Measurements from ENCODE around the gene ATP6AP2. TPM values are rescaled to one million over a fixed set of nuclear protein-coding genes. Genes with fewer than 3 reads are reported as not detected.

Gene ATP6AP2
- total RNA-seq, 1 experiment from 2014 or later, result 78.7 TPM

DNA sequence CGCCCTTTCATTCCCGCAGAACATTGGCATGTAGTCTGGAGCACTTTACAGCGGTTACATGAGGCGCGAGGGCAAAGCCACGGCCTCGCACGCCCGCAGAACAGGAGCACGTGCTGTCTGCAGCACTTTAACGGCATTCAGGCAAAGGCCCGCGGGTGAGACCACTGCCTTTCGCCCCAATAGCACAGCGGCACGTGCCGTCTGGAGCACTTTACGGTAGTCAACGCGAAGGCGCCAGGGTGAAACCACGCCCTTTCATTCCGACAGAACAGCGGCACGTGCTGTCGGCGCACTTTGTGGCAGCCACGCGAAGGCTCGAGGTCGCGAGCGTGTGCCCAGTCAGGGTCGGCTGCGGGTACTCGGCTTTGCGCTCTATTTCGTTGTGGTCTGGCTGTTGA is 42.4 kb downstream of the ATP6AP2 start, which contains the start of gene MPC1L (continued):
- TF ChIP-seq, protein P1, sequence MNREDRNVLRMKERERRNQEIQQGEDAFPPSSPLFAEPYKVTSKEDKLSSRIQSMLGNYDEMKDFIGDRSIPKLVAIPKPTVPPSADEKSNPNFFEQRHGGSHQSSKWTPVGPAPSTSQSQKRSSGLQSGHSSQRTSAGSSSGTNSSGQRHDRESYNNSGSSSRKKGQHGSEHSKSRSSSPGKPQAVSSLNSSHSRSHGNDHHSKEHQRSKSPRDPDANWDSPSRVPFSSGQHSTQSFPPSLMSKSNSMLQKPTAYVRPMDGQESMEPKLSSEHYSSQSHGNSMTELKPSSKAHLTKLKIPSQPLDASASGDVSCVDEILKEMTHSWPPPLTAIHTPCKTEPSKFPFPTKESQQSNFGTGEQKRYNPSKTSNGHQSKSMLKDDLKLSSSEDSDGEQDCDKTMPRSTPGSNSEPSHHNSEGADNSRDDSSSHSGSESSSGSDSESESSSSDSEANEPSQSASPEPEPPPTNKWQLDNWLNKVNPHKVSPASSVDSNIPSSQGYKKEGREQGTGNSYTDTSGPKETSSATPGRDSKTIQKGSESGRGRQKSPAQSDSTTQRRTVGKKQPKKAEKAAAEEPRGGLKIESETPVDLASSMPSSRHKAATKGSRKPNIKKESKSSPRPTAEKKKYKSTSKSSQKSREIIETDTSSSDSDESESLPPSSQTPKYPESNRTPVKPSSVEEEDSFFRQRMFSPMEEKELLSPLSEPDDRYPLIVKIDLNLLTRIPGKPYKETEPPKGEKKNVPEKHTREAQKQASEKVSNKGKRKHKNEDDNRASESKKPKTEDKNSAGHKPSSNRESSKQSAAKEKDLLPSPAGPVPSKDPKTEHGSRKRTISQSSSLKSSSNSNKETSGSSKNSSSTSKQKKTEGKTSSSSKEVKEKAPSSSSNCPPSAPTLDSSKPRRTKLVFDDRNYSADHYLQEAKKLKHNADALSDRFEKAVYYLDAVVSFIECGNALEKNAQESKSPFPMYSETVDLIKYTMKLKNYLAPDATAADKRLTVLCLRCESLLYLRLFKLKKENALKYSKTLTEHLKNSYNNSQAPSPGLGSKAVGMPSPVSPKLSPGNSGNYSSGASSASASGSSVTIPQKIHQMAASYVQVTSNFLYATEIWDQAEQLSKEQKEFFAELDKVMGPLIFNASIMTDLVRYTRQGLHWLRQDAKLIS (CRISPR knock-in tag; IDR thresholded peaks at IDR 0.05; ENCODE audit: borderline replicate concordance), result no peak
- TF ChIP-seq ZNF121 (CRISPR knock-in tag; IDR thresholded peaks at IDR 0.05) (no peak), MYBL2 (CRISPR knock-in tag; IDR thresholded peaks at IDR 0.05) (no peak), GTF2I (CRISPR knock-in tag; conservative IDR thresholded peaks at IDR 0.05) (no peak), ZNF396 (CRISPR knock-in tag; IDR thresholded peaks at IDR 0.05; ENCODE audit: borderline replicate concordance) (no peak)
- TF ChIP-seq, protein P2, sequence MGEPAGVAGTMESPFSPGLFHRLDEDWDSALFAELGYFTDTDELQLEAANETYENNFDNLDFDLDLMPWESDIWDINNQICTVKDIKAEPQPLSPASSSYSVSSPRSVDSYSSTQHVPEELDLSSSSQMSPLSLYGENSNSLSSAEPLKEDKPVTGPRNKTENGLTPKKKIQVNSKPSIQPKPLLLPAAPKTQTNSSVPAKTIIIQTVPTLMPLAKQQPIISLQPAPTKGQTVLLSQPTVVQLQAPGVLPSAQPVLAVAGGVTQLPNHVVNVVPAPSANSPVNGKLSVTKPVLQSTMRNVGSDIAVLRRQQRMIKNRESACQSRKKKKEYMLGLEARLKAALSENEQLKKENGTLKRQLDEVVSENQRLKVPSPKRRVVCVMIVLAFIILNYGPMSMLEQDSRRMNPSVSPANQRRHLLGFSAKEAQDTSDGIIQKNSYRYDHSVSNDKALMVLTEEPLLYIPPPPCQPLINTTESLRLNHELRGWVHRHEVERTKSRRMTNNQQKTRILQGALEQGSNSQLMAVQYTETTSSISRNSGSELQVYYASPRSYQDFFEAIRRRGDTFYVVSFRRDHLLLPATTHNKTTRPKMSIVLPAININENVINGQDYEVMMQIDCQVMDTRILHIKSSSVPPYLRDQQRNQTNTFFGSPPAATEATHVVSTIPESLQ (CRISPR knock-in tag; IDR thresholded peaks at IDR 0.05), result no peak

DNA sequence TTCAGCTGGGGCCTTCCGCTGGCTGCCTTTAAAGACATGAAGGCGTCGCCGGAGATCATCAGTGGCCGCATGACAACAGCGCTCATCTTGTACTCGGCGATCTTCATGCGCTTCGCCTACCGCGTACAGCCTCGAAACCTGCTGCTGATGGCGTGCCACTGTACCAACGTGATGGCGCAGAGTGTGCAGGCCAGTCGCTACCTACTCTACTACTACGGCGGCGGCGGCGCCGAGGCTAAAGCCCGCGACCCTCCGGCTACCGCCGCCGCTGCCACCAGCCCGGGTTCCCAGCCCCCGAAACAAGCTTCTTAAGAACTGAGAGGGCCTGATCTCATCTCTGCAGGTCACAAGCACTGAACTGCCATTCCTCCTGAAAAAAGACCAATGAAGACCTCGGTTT is 42.9 kb downstream of the ATP6AP2 start:
- TF ChIP-seq, protein P3, sequence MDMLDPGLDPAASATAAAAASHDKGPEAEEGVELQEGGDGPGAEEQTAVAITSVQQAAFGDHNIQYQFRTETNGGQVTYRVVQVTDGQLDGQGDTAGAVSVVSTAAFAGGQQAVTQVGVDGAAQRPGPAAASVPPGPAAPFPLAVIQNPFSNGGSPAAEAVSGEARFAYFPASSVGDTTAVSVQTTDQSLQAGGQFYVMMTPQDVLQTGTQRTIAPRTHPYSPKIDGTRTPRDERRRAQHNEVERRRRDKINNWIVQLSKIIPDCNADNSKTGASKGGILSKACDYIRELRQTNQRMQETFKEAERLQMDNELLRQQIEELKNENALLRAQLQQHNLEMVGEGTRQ (CRISPR knock-in tag; IDR thresholded peaks at IDR 0.05), result no peak
- TF ChIP-seq IRF2 (CRISPR knock-in tag; IDR thresholded peaks at IDR 0.05; ENCODE audit: borderline replicate concordance, low read depth) (no peak), ZNF138 (CRISPR knock-in tag; conservative IDR thresholded peaks at IDR 0.05) (no peak), NR1H2 (CRISPR knock-in tag; IDR thresholded peaks at IDR 0.05) (no peak), CREB1 (CRISPR knock-in tag; IDR thresholded peaks at IDR 0.05) (no peak), SOX15 (CRISPR knock-in tag; IDR thresholded peaks at IDR 0.05) (no peak), MYBL2 (CRISPR knock-in tag; IDR thresholded peaks at IDR 0.05) (no peak)
- Mint-ChIP-seq H3K36me3 (peaks cover 4% of the 10 kb centered on the region; the same call in 1 of the 2 replicates), H3K27ac (no peak overlapping the region), H3K4me1 (peaks cover 6% of the 10 kb centered on the region), H3K27me3 (ENCODE audit: low read depth) (peaks cover 4% of the 10 kb centered on the region; the same call in 1 of the 2 replicates), H3K9me3 (no peaks in the 10 kb centered on the region), H3K4me3 (no peak overlapping the region)
- CTCF ChIA-PET, result interaction anchor here (0.5 to 1.3 kb wide), 2 partner anchors 79 to 792 kb away, joined by 4 read pairs; no protein-coding TSS in a partner anchor
- ATAC-seq (no peak), DNase-seq (ENCODE audit: low spot score) (no peak)
- POLR2A ChIA-PET, result no interaction called here

DNA sequence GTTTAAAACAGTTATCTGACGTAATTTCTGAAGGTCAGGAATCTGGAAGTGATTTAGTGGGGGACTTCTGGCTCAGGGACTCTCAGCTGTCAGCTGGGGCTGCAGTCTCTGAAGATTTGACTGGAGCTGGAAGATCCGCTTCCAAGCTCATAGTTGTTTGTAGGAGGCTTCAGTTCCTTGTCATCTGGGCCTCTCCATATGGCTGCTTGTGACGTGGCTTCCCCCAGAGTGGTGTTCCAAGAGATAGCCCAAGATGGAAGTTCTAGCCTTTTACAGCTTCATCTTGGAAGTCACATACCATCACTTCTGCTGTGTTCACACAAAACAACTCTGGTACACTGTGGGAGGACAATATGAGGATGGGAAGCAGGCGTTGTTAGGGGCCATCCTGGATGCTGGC is 44.5 kb downstream of the ATP6AP2 start:
- no peak overlapping the region for H3K4me3 Mint-ChIP-seq
- peaks cover 6% of the 10 kb centered on the region for H3K4me1 Mint-ChIP-seq
- H3K27me3 Mint-ChIP-seq (ENCODE audit: low read depth), result peaks cover 4% of the 10 kb centered on the region; the same call in 1 of the 2 replicates
- DNase-seq (ENCODE audit: low spot score) (no peak), ATAC-seq (no peak)
- no peaks in the 10 kb centered on the region for H3K9me3 Mint-ChIP-seq
- H3K36me3 Mint-ChIP-seq, result peaks cover 4% of the 10 kb centered on the region
- TF ChIP-seq ZNF138 (CRISPR knock-in tag; conservative IDR thresholded peaks at IDR 0.05) (no peak), TCF7 (CRISPR knock-in tag; IDR thresholded peaks at IDR 0.05; ENCODE audit: low read depth) (no peak), NR1H2 (CRISPR knock-in tag; IDR thresholded peaks at IDR 0.05) (no peak), SMAD3 (CRISPR knock-in tag; IDR thresholded peaks at IDR 0.05; ENCODE audit: borderline replicate concordance) (no peak), RORB (CRISPR knock-in tag; IDR thresholded peaks at IDR 0.05) (no peak), ZNF671 (CRISPR knock-in tag; IDR thresholded peaks at IDR 0.05) (no peak), KAT7 (CRISPR knock-in tag; IDR thresholded peaks at IDR 0.05; ENCODE audit: borderline replicate concordance) (no peak)
- TF ChIP-seq, protein P4, sequence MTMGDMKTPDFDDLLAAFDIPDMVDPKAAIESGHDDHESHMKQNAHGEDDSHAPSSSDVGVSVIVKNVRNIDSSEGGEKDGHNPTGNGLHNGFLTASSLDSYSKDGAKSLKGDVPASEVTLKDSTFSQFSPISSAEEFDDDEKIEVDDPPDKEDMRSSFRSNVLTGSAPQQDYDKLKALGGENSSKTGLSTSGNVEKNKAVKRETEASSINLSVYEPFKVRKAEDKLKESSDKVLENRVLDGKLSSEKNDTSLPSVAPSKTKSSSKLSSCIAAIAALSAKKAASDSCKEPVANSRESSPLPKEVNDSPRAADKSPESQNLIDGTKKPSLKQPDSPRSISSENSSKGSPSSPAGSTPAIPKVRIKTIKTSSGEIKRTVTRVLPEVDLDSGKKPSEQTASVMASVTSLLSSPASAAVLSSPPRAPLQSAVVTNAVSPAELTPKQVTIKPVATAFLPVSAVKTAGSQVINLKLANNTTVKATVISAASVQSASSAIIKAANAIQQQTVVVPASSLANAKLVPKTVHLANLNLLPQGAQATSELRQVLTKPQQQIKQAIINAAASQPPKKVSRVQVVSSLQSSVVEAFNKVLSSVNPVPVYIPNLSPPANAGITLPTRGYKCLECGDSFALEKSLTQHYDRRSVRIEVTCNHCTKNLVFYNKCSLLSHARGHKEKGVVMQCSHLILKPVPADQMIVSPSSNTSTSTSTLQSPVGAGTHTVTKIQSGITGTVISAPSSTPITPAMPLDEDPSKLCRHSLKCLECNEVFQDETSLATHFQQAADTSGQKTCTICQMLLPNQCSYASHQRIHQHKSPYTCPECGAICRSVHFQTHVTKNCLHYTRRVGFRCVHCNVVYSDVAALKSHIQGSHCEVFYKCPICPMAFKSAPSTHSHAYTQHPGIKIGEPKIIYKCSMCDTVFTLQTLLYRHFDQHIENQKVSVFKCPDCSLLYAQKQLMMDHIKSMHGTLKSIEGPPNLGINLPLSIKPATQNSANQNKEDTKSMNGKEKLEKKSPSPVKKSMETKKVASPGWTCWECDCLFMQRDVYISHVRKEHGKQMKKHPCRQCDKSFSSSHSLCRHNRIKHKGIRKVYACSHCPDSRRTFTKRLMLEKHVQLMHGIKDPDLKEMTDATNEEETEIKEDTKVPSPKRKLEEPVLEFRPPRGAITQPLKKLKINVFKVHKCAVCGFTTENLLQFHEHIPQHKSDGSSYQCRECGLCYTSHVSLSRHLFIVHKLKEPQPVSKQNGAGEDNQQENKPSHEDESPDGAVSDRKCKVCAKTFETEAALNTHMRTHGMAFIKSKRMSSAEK (CRISPR knock-in tag; IDR thresholded peaks at IDR 0.05; ENCODE audit: borderline replicate concordance), result no peak
- TF ChIP-seq, protein P5, sequence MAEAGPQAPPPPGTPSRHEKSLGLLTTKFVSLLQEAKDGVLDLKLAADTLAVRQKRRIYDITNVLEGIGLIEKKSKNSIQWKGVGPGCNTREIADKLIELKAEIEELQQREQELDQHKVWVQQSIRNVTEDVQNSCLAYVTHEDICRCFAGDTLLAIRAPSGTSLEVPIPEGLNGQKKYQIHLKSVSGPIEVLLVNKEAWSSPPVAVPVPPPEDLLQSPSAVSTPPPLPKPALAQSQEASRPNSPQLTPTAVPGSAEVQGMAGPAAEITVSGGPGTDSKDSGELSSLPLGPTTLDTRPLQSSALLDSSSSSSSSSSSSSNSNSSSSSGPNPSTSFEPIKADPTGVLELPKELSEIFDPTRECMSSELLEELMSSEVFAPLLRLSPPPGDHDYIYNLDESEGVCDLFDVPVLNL (CRISPR knock-in tag; IDR thresholded peaks at IDR 0.05; ENCODE audit: borderline replicate concordance, low read depth), result no peak
- H3K27ac Mint-ChIP-seq, result no peak overlapping the region
- ChIA-PET POLR2A (no interaction called here), CTCF (no interaction called here)
